Measurements from ENCODE around the gene GAL3ST3. TPM values are rescaled to one million over a fixed set of nuclear protein-coding genes. Genes with fewer than 3 reads are reported as not detected.

GAL3ST3 gene
- total RNA-seq, 1 experiment from 2014 or later = 1.8 TPM

DNA sequence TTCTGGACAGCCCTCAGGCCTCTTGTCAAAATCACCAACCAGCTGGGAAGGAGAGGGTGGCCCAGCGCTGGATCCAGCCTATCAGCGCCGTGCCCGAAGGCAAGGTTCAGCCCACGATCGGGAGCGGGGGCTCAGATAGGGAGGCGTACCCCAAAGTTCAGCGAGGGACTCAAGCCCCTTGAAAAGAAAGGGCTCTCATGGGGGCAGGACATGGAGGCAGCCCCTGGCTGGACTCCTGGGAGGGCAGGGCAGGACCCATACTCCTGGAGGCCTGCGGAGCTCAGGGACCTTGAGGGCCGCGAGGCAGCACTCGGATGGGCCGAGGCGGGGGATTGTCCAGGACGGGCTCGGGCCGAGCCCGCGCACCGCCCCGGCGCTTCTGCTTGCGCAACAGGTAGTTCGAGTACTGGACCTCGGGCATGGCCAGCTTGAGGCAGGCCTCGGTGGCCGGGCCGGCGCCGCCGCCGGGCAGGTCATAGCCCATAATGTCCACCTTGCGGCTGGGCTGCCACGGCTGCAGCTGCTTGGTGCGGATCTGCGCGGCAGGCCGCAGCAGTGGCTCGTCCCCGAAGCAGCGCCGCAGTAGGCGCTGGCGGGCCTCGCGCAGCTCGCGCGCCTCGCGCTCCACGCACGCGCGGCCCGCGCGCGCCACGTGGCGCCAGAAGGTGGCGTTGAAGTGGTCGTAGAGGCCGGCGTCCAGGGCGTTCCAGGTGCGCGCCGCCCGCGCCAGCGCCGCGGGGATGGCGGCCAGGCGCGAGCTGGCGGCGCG is 6.5 kb downstream of the GAL3ST3 start:
- DNase-seq (ENCODE audit: low spot score) = no peak
- no peak overlapping the region for H3K4me3 ChIP-seq (ENCODE audit: low read depth, low read length, poor library complexity, severe bottlenecking)
- no peaks in the 10 kb centered on the region for H3K9me3 ChIP-seq (ENCODE audit: low read depth, low read length, poor library complexity, severe bottlenecking)
- H3K27ac ChIP-seq (ENCODE audit: low read depth, low read length, poor library complexity, severe bottlenecking) = no peak overlapping the region
- CTCF ChIA-PET = interaction anchor here (0.6 kb wide), 1 partner anchor 240 kb away, joined by 9 read pairs; no protein-coding TSS in a partner anchor
- peaks cover 3% of the 10 kb centered on the region for H3K4me1 ChIP-seq (ENCODE audit: insufficient read depth, low read length, poor library complexity, severe bottlenecking)
- intact Hi-C loops (cut with micrococcal nuclease; ENCODE audit: unreplicated experiment) = no loop called here
- TF ChIP-seq, protein P1, sequence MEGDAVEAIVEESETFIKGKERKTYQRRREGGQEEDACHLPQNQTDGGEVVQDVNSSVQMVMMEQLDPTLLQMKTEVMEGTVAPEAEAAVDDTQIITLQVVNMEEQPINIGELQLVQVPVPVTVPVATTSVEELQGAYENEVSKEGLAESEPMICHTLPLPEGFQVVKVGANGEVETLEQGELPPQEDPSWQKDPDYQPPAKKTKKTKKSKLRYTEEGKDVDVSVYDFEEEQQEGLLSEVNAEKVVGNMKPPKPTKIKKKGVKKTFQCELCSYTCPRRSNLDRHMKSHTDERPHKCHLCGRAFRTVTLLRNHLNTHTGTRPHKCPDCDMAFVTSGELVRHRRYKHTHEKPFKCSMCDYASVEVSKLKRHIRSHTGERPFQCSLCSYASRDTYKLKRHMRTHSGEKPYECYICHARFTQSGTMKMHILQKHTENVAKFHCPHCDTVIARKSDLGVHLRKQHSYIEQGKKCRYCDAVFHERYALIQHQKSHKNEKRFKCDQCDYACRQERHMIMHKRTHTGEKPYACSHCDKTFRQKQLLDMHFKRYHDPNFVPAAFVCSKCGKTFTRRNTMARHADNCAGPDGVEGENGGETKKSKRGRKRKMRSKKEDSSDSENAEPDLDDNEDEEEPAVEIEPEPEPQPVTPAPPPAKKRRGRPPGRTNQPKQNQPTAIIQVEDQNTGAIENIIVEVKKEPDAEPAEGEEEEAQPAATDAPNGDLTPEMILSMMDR (conservative IDR thresholded peaks at IDR 0.05; ENCODE audit: low read depth, low read length) = no peak
- no peak for TF ChIP-seq EZH2 (IDR thresholded peaks at IDR 0.05; ENCODE audit: borderline replicate concordance, low read depth, low read length, poor library complexity, severe bottlenecking)
- POLR2A ChIA-PET (ENCODE audit: low non-redundant PET) = no interaction called here
- no peaks in the 10 kb centered on the region for H3K27me3 ChIP-seq (replicated peaks; ENCODE audit: insufficient read depth, low read depth, low read length, poor library complexity)
- BruUV-seq (replicated peaks) = no TSS peak
- no peaks in the 10 kb centered on the region for H3K36me3 ChIP-seq (ENCODE audit: insufficient read depth, low read length, poor library complexity, severe bottlenecking)

DNA sequence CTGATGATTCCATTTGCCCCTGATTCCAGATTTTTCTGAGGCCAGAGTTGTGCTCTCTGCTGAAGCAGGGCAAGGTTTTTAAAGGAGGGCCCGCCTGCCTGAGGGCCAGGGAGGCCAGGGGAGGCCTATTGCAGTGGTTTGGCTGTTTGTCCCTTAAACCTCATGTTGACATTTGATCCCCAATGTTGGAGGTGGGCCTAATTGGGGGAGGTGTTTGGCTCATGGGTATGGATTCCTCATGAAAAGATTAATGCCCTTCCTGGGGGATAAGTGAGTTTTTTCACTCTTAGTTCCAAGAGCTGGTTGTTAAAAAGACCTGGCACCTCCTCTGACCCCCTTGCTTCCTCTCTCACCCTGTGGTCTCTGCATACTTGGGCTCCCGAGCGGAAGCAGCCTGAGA is 9.2 kb downstream of the GAL3ST3 start:
- Histone ChIP-seq H3K4me1 (ENCODE audit: insufficient read depth, low read length, poor library complexity, severe bottlenecking) (peaks cover under 1% of the 10 kb centered on the region), H3K9me3 (ENCODE audit: low read depth, low read length, poor library complexity, severe bottlenecking) (no peaks in the 10 kb centered on the region), H3K27me3 (replicated peaks; ENCODE audit: insufficient read depth, low read depth, low read length, poor library complexity) (no peaks in the 10 kb centered on the region), H3K27ac (ENCODE audit: low read depth, low read length, poor library complexity, severe bottlenecking) (no peak overlapping the region), H3K36me3 (ENCODE audit: insufficient read depth, low read length, poor library complexity, severe bottlenecking) (no peaks in the 10 kb centered on the region), H3K4me3 (ENCODE audit: low read depth, low read length, poor library complexity, severe bottlenecking) (no peak overlapping the region)
- no peak for DNase-seq (ENCODE audit: low spot score)
- intact Hi-C loops (cut with micrococcal nuclease; ENCODE audit: unreplicated experiment) = no loop called here
- CTCF ChIA-PET = no interaction called here
- TF ChIP-seq EZH2 (IDR thresholded peaks at IDR 0.05; ENCODE audit: borderline replicate concordance, low read depth, low read length, poor library complexity, severe bottlenecking) = no peak
- TF ChIP-seq, protein P1 (conservative IDR thresholded peaks at IDR 0.05; ENCODE audit: low read depth, low read length) = no peak
- POLR2A ChIA-PET (ENCODE audit: low non-redundant PET) = no interaction called here
- no TSS peak for BruUV-seq (replicated peaks)

DNA sequence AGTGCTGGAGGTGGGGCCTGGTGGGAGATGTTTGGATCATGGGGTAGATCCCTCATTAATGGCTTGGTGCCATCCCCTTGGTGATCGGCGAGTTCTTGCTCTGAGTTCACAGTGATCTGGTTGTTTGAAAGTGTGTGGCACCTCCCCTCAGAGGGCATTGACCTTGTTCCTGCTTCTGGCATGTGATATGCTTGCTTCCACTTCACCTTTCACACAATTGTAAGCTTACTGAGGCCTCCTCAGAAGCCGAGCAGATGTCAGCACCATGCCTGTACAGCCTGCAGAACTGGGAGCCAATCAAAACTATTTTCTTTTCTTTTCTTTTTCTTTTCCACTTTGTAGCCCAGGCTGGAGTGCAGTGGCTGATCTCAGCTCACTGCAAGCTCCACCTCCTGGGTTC is 11.6 kb downstream of the GAL3ST3 start:
- CTCF ChIA-PET = interaction anchor here (0.6 kb wide), 1 partner anchor 149 kb away, joined by 9 read pairs; the partner anchor contains the start of gene FIBP
- Histone ChIP-seq H3K27me3 (replicated peaks; ENCODE audit: insufficient read depth, low read depth, low read length, poor library complexity) (no peaks in the 10 kb centered on the region), H3K4me1 (ENCODE audit: insufficient read depth, low read length, poor library complexity, severe bottlenecking) (no peaks in the 10 kb centered on the region), H3K4me3 (ENCODE audit: low read depth, low read length, poor library complexity, severe bottlenecking) (no peak overlapping the region), H3K9me3 (ENCODE audit: low read depth, low read length, poor library complexity, severe bottlenecking) (no peaks in the 10 kb centered on the region), H3K27ac (ENCODE audit: low read depth, low read length, poor library complexity, severe bottlenecking) (no peak overlapping the region), H3K36me3 (ENCODE audit: insufficient read depth, low read length, poor library complexity, severe bottlenecking) (no peaks in the 10 kb centered on the region)
- DNase-seq (ENCODE audit: low spot score) = no peak
- BruUV-seq (replicated peaks) = no TSS peak
- no peak for TF ChIP-seq EZH2 (IDR thresholded peaks at IDR 0.05; ENCODE audit: borderline replicate concordance, low read depth, low read length, poor library complexity, severe bottlenecking)
- TF ChIP-seq, protein P1 (conservative IDR thresholded peaks at IDR 0.05; ENCODE audit: low read depth, low read length) = no peak
- intact Hi-C loops (cut with micrococcal nuclease; ENCODE audit: unreplicated experiment) = no loop called here
- POLR2A ChIA-PET (ENCODE audit: low non-redundant PET) = no interaction called here
